Mesenchymal stem cell (in vitro differentiated cells and primary cell): ENCODE data around the gene GPC3.

Experiments
- DNase-seq: peaks from one replicate; pipeline ENCODE4 v3.0.0-alpha.2; 2013
- H2AFZ ChIP-seq: one replicate; pipeline ENCODE4 v1.6.1; 2013; ENCODE audit warnings: low read depth, mild to moderate bottlenecking, control low read depth, inconsistent platforms, low read length, moderate library complexity
- H2AK5ac ChIP-seq: 2 replicates; pipeline ENCODE4 v1.6.1; 2013; ENCODE audit warnings: low read length, moderate library complexity, mild to moderate bottlenecking, inconsistent platforms; ENCODE audit not compliant: severe bottlenecking
- H2BK120ac ChIP-seq: one replicate; pipeline ENCODE4 v1.6.1; 2013; ENCODE audit warnings: low read depth, mild to moderate bottlenecking, inconsistent platforms, low read length, moderate library complexity
- H2BK12ac ChIP-seq, 2 experiments: one replicate each; pipeline ENCODE4 v1.6.1; 2013; ENCODE audit warnings: inconsistent platforms in 2 of 2, low read length in 2 of 2, mild to moderate bottlenecking in 2 of 2, moderate library complexity in 2 of 2, control low read depth in 1 of 2
- H2BK15ac ChIP-seq: one replicate; pipeline ENCODE4 v1.6.1; 2013; ENCODE audit warnings: mild to moderate bottlenecking, low read depth, inconsistent platforms; ENCODE audit not compliant: poor library complexity, severe bottlenecking
- H2BK5ac ChIP-seq: 2 replicates; pipeline ENCODE4 v1.6.1; 2013; ENCODE audit warnings: low read depth, mild to moderate bottlenecking, low read length, control low read depth, inconsistent platforms; ENCODE audit not compliant: poor library complexity, severe bottlenecking
- H3K14ac ChIP-seq, 2 experiments: one replicate each; pipeline ENCODE4 v1.6.1; 2013; ENCODE audit warnings: inconsistent platforms in 2 of 2, low read length in 2 of 2, control low read depth in 1 of 2, mild to moderate bottlenecking in 1 of 2, moderate library complexity in 1 of 2
- H3K18ac ChIP-seq, 2 experiments: one replicate each; pipeline ENCODE4 v1.6.1; 2013; ENCODE audit warnings: inconsistent platforms in 2 of 2, low read length in 2 of 2, control low read depth in 1 of 2, low read depth in 1 of 2, mild to moderate bottlenecking in 1 of 2
- H3K23ac ChIP-seq, 2 experiments: one replicate each; pipeline ENCODE4 v1.6.1; 2013; ENCODE audit warnings: inconsistent platforms in 2 of 2, low read length in 2 of 2, mild to moderate bottlenecking in 2 of 2, moderate library complexity in 2 of 2, control low read depth in 1 of 2
- H3K27ac ChIP-seq: 2 replicates; pipeline ENCODE4 v1.5.1; 2013; ENCODE audit warnings: mild to moderate bottlenecking, moderate library complexity, low read length, control low read depth, inconsistent platforms; ENCODE audit not compliant: poor library complexity, severe bottlenecking
- H3K27me3 ChIP-seq, 2 experiments: 2 replicates each; pipeline versions ENCODE4 v1.6.1 to v1.7.0; 2013; ENCODE audit warnings: low read length in 2 of 2, mild to moderate bottlenecking in 2 of 2, moderate library complexity in 2 of 2, control low read depth in 1 of 2, inconsistent platforms in 1 of 2; ENCODE audit not compliant: control insufficient read depth in 1 of 2, insufficient read depth in 1 of 2
- H3K36me3 ChIP-seq, 2 experiments: 2 replicates each; pipeline versions ENCODE4 v1.6.1 to v1.7.0; 2013; ENCODE audit warnings: low read length in 2 of 2, control low read depth in 1 of 2, inconsistent platforms in 1 of 2, low read depth in 1 of 2, mild to moderate bottlenecking in 1 of 2; ENCODE audit not compliant: insufficient read depth in 2 of 2, control insufficient read depth in 1 of 2
- H3K4ac ChIP-seq, 2 experiments: one replicate each; pipeline ENCODE4 v1.6.1; 2013; ENCODE audit warnings: inconsistent platforms in 2 of 2, low read length in 2 of 2, mild to moderate bottlenecking in 2 of 2, moderate library complexity in 2 of 2, control low read depth in 1 of 2, low read depth in 1 of 2
- H3K4me1 ChIP-seq: 2 replicates; pipeline ENCODE4 v1.6.1; 2013; ENCODE audit warnings: low read depth, low read length, control low read depth; ENCODE audit not compliant: control insufficient read depth, insufficient read depth
- H3K4me2 ChIP-seq: 2 replicates; pipeline ENCODE4 v1.6.1; 2013; ENCODE audit warnings: low read length, mild to moderate bottlenecking, inconsistent platforms; ENCODE audit not compliant: poor library complexity, severe bottlenecking
- H3K4me3 ChIP-seq, 2 experiments: 2 replicates each; pipeline versions ENCODE4 v1.5.1 to v1.7.0; 2013; ENCODE audit warnings: low read length in 2 of 2, mild to moderate bottlenecking in 2 of 2, control low read depth in 1 of 2, low read depth in 1 of 2; ENCODE audit not compliant: insufficient read depth in 1 of 2
- H3K79me1 ChIP-seq: replicated peaks from 2 replicates; pipeline ENCODE4 v1.6.1; 2013; ENCODE audit warnings: mild to moderate bottlenecking, control low read depth, low read length, inconsistent platforms; ENCODE audit not compliant: poor library complexity, severe bottlenecking
- H3K9ac ChIP-seq: 2 replicates; pipeline ENCODE4 v1.7.0; 2013; ENCODE audit warnings: mild to moderate bottlenecking, low read length, moderate library complexity
- H3K9me3 ChIP-seq: 2 replicates; pipeline ENCODE4 v1.7.0; 2013; ENCODE audit warnings: mild to moderate bottlenecking, low read length; ENCODE audit not compliant: control insufficient read depth
- H4K8ac ChIP-seq: one replicate; pipeline ENCODE4 v1.6.1; 2013; ENCODE audit warnings: inconsistent platforms, mild to moderate bottlenecking, low read length, moderate library complexity
- H4K91ac ChIP-seq: one replicate; pipeline ENCODE4 v1.6.1; 2013; ENCODE audit warnings: mild to moderate bottlenecking, low read length, inconsistent platforms
- WGBS: methylation state at CpG from one replicate; pipeline ENCODE4 v1.1.7; 2013; ENCODE audit warnings: mixed read lengths; 5-methylcytosine and 5-hydroxymethylcytosine counted together

Gene GPC3

GRCh38 chrX:133541021-133541420 is 444.4 kb downstream of the GPC3 start:
- H3K36me3 ChIP-seq = no peaks in the 10 kb centered on the region
- H4K91ac ChIP-seq = no peak overlapping the region

GRCh38 chrX:133538148-133538547 is 447.2 kb downstream of the GPC3 start:
- H2AK5ac ChIP-seq = no peak overlapping the region
- H3K18ac ChIP-seq = no peak overlapping the region
- WGBS = 75% methylated on average over 4 of the region's 4 CpGs

More at GRCh38 chrX:133541021-133541420, 444.4 kb downstream of the GPC3 start:
- Histone ChIP-seq H3K4me3 (no peak overlapping the region), H3K9ac (peak overlapping the region; percentile 8), H3K18ac (no peak overlapping the region), H2BK5ac (no peak overlapping the region), H3K27me3 (no peaks in the 10 kb centered on the region), H3K4ac (no peak overlapping the region), H4K8ac (no peak overlapping the region), H3K27ac (no peak overlapping the region), H2AK5ac (no peak overlapping the region), H3K14ac (no peak overlapping the region), H3K4me1 (no peaks in the 10 kb centered on the region), H2BK12ac (no peak overlapping the region), H2BK15ac (no peak overlapping the region), H3K9me3 (peaks cover 3% of the 10 kb centered on the region), H3K23ac (no peak overlapping the region), H2AFZ (no peak overlapping the region), H3K79me1 (no peaks in the 10 kb centered on the region), H3K4me2 (no peak overlapping the region), H2BK120ac (no peak overlapping the region)
- DNase-seq = no peak

GRCh38 chrX:133537142-133537541 is 448.3 kb downstream of the GPC3 start:
- Histone ChIP-seq H3K18ac (no peak overlapping the region), H2AFZ (no peak overlapping the region), H2AK5ac (no peak overlapping the region), H3K27me3 (peaks cover 0 to 12% of the 10 kb centered on the region in 2 experiments), H3K4ac (no peak overlapping the region), H3K23ac (no peak overlapping the region), H3K9me3 (no peaks in the 10 kb centered on the region), H3K4me1 (no peaks in the 10 kb centered on the region), H2BK5ac (no peak overlapping the region), H4K91ac (no peak overlapping the region), H3K9ac (no peak overlapping the region), H2BK15ac (no peak overlapping the region), H3K36me3 (no peaks in the 10 kb centered on the region), H3K27ac (no peak overlapping the region), H3K14ac (no peak overlapping the region), H2BK120ac (no peak overlapping the region), H3K4me2 (no peak overlapping the region), H3K4me3 (no peak overlapping the region), H3K79me1 (no peaks in the 10 kb centered on the region), H2BK12ac (no peak overlapping the region), H4K8ac (no peak overlapping the region)
- DNase-seq = no peak
- WGBS = 83% methylated on average over 3 of the region's 3 CpGs

More at GRCh38 chrX:133538148-133538547, 447.2 kb downstream of the GPC3 start:
- Histone ChIP-seq H3K9me3 (no peaks in the 10 kb centered on the region), H4K8ac (no peak overlapping the region), H2BK15ac (no peak overlapping the region), H3K27ac (no peak overlapping the region), H2BK5ac (no peak overlapping the region), H3K4ac (no peak overlapping the region), H3K36me3 (no peaks in the 10 kb centered on the region), H3K4me1 (no peaks in the 10 kb centered on the region), H2BK12ac (no peak overlapping the region), H2BK120ac (no peak overlapping the region), H3K14ac (no peak overlapping the region), H4K91ac (no peak overlapping the region), H3K79me1 (no peaks in the 10 kb centered on the region), H2AFZ (no peak overlapping the region), H3K4me2 (no peak overlapping the region), H3K23ac (no peak overlapping the region), H3K4me3 (no peak overlapping the region), H3K9ac (no peak overlapping the region), H3K27me3 (peaks cover 0 to 10% of the 10 kb centered on the region in 2 experiments)
- no peak for DNase-seq

GRCh38 chrX:133535066-133535465 is 450.3 kb downstream of the GPC3 start:
- H3K4me2 ChIP-seq = no peak overlapping the region
- H3K4me1 ChIP-seq = no peaks in the 10 kb centered on the region
- no peaks in the 10 kb centered on the region for H3K36me3 ChIP-seq
- no peak overlapping the region for H3K4me3 ChIP-seq
- H3K27ac ChIP-seq = no peak overlapping the region
- no peaks in the 10 kb centered on the region for H3K9me3 ChIP-seq
- no peak overlapping the region for H3K14ac ChIP-seq
- H3K18ac ChIP-seq = no peak overlapping the region
- H3K9ac ChIP-seq = no peak overlapping the region
- H3K27me3 ChIP-seq = peaks cover 0 to 12% of the 10 kb centered on the region in 2 experiments
- no peak overlapping the region for H2BK120ac ChIP-seq
- H3K4ac ChIP-seq = no peak overlapping the region
- H2BK15ac ChIP-seq = no peak overlapping the region
- H4K91ac ChIP-seq = no peak overlapping the region
- no peak overlapping the region for H2BK12ac ChIP-seq
- H3K23ac ChIP-seq = no peak overlapping the region
- DNase-seq = no peak
- no peak overlapping the region for H2BK5ac ChIP-seq
- H3K79me1 ChIP-seq = no peaks in the 10 kb centered on the region
- no peak overlapping the region for H4K8ac ChIP-seq
- 74% methylated on average over 2 of the region's 2 CpGs for WGBS
- H2AFZ ChIP-seq = no peak overlapping the region
- H2AK5ac ChIP-seq = no peak overlapping the region
